Ishikawa (cell line): ENCODE data around the gene PTPRD.

Source experiments
- EP300 ChIP-seq: IDR thresholded peaks from 2 replicates; pipeline ENCODE4 v1.6.1; 2012; ENCODE audit warnings: borderline replicate concordance
- MAX ChIP-seq: IDR thresholded peaks from 2 replicates; pipeline ENCODE4 v1.6.1; 2012

- TF ChIP-seq MAX (no peak), EP300 (no peak)
Measured at GRCh38 chr9:10260501-10260900, 352.3 kb downstream of the PTPRD start.
